ENCODE results near the gene ADAMTS5.

ADAMTS5 gene

GRCh38 chr21:26946744-26947446 is 20.0 kb downstream of the ADAMTS5 start:
- no peak for DNase-seq

- no peak for DNase-seq
These were observed 20.8 kb downstream of the ADAMTS5 start for GRCh38 chr21:26945916-26946675.

DNA sequence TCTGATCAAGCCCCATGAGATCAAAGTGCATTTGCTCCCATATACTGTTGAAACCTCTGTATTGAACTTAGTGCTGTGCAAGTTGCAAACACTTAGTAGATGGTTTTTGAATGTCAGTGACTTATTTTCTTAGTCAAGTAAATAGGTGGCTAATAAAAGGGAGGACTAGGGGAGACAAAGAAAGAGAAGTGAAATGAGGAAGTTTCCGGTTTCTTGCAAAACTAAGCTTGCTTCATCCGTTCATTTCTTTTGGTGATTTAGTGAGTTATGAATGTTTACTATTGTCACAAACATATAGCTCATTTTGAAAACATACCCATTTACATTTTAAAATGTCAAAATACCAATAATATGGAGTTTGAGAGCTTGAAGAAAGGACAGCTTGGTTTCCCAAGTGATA is 23.0 kb downstream of the ADAMTS5 start:
- DNase-seq = no peak

GRCh38 chr21:26941421-26941820 is 25.5 kb downstream of the ADAMTS5 start:
- DNase-seq = no peak

DNA sequence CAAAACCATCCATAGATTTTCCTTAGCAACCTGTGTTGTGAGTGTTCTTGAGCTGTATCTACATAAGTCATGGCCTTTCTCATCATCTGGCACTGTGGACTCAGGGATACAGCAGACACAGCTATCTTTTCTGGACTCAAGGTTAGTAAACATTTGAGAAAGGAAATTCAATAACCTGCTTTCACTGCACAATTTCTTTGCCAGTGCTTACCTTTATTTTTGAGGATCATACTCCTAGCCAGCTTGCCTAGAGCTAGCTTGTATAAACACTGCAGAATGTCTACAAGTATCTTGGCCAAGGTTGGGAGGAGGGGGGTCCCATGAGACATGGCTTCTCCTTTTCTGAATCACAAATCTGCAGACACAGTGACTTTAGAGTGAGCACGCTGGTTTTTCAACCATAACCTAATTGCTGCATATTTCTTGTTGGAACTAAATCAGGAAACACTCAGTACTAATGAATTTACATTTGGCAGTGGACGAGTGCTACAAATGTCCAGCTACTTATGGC is 27.2 kb downstream of the ADAMTS5 start:
- no peak for DNase-seq

- DNase-seq = no peak
These were observed 30.2 kb downstream of the ADAMTS5 start for GRCh38 chr21:26936641-26937040.

GRCh38 chr21:26935977-26936376 is 30.9 kb downstream of the ADAMTS5 start:
- DNase-seq = no peak

DNA sequence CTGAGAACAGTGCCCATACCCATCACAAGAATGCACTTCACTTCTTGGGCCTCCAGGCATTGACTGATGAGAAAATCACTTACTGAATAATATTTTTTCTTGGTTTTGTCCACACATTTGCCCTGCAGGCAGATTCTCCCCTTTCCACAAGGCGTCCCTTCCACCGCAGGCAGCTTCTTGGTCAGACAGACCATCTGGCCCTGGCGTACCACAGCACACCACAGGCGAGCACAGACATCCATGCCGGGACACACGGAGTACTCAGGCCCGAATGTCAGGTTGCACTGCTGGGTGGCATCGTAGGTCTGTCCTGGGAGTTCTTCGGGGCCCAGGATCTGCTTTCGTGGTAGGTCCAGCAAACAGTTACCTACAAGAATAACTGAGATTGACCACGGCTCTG is 32.5 kb downstream of the ADAMTS5 start:
- no peak for DNase-seq

GRCh38 chr21:26933448-26933847 is 33.4 kb downstream of the ADAMTS5 start:
- DNase-seq = no peak

DNA sequence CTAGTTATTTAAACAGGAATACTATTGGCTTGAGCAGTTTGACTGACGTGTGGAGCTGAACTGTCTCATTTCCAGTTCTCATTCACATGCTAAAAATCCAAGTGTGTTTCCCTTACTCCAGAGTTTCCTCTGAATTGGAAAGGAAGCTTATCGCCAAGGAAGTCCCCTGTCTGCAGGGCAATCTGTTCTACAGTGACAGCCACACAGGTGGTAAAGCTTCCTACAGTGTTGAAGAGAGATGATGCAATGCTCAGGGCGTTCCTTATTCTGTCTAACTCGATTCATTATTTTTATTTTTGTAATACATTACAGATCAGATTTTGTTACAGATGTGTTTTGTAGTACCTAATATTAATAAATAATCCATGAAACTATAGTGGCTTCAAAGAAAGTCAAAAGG is 41.3 kb downstream of the ADAMTS5 start:
- DNase-seq = no peak

DNA sequence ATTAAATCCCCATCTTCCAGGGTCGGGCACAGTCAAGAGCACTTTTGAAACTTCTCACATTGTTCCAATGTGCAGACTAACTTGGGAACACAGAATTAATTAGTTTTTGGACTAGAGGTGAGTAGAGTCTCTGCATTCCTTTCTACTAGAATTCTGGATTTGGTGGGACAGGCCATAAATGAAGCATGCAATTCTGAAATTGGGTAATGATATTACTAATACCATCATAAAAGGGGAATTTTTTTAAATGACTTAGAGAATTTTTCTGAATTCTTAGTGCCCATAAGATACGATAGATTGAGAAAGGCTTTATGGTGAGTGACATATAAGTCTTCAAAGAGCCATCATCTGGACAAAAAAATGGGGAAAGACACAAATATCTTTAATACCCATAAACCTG is 41.8 kb downstream of the ADAMTS5 start:
- DNase-seq = no peak

GRCh38 chr21:26923986-26924385 is 42.9 kb downstream of the ADAMTS5 start:
- no peak for DNase-seq

GRCh38 chr21:26920055-26920454 is 46.8 kb downstream of the ADAMTS5 start:
- DNase-seq = no peak

DNA sequence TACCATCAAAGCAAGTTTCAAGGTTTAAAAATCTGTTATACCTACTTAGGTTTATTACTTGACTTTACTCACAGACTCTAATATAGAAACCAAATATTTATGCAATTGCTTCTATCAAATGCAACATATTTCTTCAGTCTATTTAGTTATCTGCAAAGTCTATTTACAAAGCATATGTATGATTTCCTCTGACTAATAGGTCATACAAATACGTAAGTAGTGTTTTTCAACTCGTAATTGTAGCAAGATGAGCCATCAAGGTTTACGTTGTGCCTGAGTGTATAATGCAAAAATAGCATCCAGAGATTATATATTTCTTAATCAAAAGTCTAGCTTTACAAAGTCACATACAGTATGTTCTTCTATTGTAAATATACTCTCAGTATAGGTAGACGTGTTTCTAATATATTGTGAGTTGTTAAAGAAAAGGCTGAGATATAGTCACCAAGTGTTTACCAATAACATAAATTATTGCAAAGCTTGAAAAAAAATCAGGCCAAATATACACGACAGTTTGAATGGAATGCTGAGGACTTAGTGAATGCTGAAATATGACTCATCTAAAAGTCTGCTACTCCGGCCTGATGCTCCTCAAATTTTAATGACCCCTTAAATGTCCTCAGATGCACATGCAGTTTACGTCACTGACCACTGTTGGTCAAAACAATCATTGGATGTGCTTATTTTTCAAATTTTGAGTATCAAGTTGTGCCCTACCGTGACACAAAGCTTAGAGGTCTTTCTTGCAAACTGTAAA is 48.4 kb downstream of the ADAMTS5 start:
- DNase-seq = no peak

DNA sequence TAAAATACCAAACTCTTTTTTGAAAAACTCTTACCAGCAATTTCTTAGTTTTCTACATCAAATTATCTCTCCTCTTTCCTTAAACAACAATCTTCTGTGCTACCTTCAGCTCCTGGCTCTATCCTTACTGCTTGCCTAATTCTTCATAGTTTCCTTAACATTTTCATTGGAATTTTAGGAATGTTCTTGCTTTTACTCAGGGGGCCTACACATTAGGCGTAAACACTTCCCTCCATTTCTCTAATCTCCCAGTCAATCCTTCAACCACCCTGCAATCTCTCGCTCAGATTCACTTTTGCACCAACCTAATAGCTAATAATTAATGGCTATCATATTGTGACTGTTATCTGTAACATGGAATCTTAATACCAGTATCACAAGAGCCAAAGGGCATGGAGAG is 50.1 kb downstream of the ADAMTS5 start:
- no peak for DNase-seq

- DNase-seq = no peak
These were observed 52.3 kb downstream of the ADAMTS5 start for GRCh38 chr21:26914557-26914956.

DNA sequence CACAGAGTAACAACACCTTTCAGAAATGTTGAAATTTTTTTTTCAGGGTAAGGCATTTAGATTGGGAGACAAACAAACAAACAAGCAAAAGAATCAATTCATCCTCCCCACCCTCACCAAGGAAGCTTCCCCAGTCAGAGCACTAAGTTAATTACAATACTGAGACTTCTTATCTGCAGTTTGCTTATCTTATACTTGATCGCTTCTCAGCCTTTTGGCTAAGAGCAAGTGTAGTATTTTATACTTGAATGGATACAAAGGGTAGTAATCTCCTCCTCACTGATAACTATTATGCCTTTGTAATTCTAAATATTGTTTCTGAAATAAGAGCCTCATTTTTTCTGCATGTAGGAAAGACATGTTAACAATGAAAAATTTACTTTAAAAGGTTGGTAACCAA is 54.4 kb downstream of the ADAMTS5 start:
- DNase-seq = no peak

DNA sequence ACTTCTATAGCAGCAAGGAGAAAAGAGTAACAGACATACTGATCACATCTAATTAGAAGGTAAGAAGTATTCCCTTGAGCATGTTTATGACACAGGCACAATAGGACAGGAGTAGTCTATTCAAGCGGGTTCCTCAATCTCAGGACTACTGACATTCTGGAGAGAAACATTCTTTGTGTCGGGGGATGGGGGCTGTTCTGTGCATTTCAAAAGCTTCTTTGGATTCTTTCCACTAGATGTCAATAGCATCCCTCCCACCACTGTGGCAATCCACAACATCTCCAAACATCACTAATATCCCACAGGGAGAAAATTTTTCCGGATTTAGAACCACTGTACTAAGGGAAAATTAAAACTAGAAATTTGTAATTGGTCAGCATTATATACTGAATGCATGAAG is 56.9 kb downstream of the ADAMTS5 start:
- no peak for DNase-seq

DNA sequence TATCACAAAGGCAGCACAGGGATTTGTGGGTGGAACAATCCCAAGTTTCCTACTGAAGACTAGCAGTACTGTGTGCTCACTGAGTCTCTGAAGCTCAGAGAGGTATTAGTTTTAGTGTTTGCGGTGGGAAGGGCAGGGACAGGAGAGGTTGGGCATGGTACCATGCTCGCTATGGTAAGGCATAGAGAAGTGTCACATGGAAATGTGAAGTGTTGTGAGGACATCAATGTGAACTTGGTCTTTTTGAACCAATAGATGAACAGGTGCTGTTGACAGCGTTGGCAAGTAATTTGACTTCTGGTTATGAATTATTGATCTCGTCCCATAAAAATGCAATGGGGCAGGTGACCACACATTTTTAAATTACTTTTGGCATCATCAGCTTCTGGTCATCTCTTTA is 65.9 kb downstream of the ADAMTS5 start:
- no peak for DNase-seq

- no peak for DNase-seq
These were observed 74.7 kb downstream of the ADAMTS5 start for GRCh38 chr21:26892151-26892550.

DNA sequence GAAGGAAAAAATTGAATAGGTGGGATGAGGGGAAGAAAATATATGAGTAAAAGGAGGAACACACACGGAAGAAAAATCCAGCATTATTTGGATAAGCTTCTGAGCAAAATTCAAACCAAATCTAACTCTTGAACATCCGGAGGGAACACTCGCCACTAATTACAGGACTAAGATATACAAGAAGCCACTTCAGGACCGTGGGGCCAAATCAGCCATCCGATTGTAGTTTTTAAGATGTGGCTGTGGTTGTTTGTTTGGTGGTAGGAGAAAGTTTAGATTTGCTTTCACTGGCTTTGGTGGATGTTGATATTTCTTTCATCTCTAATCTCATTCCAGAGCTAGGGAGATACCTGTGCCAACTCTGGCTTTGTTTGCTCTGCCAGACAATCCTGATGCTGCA is 78.0 kb downstream of the ADAMTS5 start:
- no peak for DNase-seq

- DNase-seq = no peak
These were observed 78.6 kb downstream of the ADAMTS5 start for GRCh38 chr21:26888256-26888655.

- DNase-seq = no peak
These were observed 79.6 kb downstream of the ADAMTS5 start for GRCh38 chr21:26887251-26887650.

DNA sequence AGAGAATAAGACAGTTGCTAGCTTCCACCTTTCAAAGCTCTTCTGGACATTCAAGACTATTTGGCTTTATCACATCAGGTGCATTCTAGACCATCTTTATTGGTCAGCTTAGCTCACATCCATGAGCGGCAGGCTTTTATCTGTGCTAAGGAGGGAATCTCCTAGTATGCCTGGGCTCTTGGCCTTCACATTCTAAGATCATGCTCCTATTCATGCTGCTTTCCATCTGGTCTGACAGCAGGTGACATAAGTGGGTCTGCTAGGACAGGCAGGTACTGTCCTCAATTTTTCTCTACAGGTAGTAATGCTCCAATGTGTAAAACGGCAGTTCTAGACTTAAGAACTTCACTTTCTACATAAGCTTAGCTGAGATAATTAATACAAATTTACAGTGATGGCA is 82.5 kb downstream of the ADAMTS5 start:
- no peak for DNase-seq
